ENCODE data around the gene RUNX2.

The RUNX2 gene

GRCh38 chr6:45631396-45631795 is 303.3 kb downstream of the RUNX2 start:
- H3K27ac ChIP-seq (ENCODE audit: poor library complexity, severe bottlenecking) = peak overlapping the region; percentile 7
- TF ChIP-seq CTCF (IDR thresholded peaks at IDR 0.05; ENCODE audit: poor library complexity, severe bottlenecking) = no peak
- peak; percentile 87 for ATAC-seq (ENCODE audit: low read depth)

GRCh38 chr6:45633272-45633908 is 305.3 kb downstream of the RUNX2 start:
- Histone ChIP-seq H3K4me1 (ENCODE audit: insufficient read depth, poor library complexity, severe bottlenecking) (peaks cover 14% of the 10 kb centered on the region), H3K36me3 (ENCODE audit: low read depth) (no peaks in the 10 kb centered on the region), H3K27ac (ENCODE audit: poor library complexity, severe bottlenecking) (no peak overlapping the region), H3K4me3 (ENCODE audit: severe bottlenecking) (no peak overlapping the region), H3K27me3 (ENCODE audit: insufficient read depth, poor library complexity, severe bottlenecking) (no peaks in the 10 kb centered on the region), H3K9me3 (ENCODE audit: severe bottlenecking) (no peaks in the 10 kb centered on the region)
- DNase-seq (ENCODE audit: low spot score) = no peak
- ATAC-seq (ENCODE audit: low read depth) = no peak
- TF ChIP-seq CTCF (IDR thresholded peaks at IDR 0.05; ENCODE audit: poor library complexity, severe bottlenecking) = no peak

More at GRCh38 chr6:45631396-45631795, 303.3 kb downstream of the RUNX2 start:
- H3K4me1 ChIP-seq (ENCODE audit: insufficient read depth, poor library complexity, severe bottlenecking) = peaks cover 22% of the 10 kb centered on the region
- no peaks in the 10 kb centered on the region for H3K27me3 ChIP-seq (ENCODE audit: insufficient read depth, poor library complexity, severe bottlenecking)
- no peak overlapping the region for H3K4me3 ChIP-seq (ENCODE audit: severe bottlenecking)
- H3K9me3 ChIP-seq (ENCODE audit: severe bottlenecking) = no peaks in the 10 kb centered on the region
- DNase-seq (ENCODE audit: low spot score) = no peak
- no peaks in the 10 kb centered on the region for H3K36me3 ChIP-seq (ENCODE audit: low read depth)

- Histone ChIP-seq H3K4me3 (ENCODE audit: severe bottlenecking) (no peak overlapping the region), H3K27me3 (ENCODE audit: insufficient read depth, poor library complexity, severe bottlenecking) (no peaks in the 10 kb centered on the region), H3K4me1 (ENCODE audit: insufficient read depth, poor library complexity, severe bottlenecking) (peaks cover 14% of the 10 kb centered on the region), H3K27ac (ENCODE audit: poor library complexity, severe bottlenecking) (no peak overlapping the region), H3K9me3 (ENCODE audit: severe bottlenecking) (no peaks in the 10 kb centered on the region), H3K36me3 (ENCODE audit: low read depth) (no peaks in the 10 kb centered on the region)
- TF ChIP-seq CTCF (IDR thresholded peaks at IDR 0.05; ENCODE audit: poor library complexity, severe bottlenecking) = no peak
- DNase-seq (ENCODE audit: low spot score) (no peak), ATAC-seq (ENCODE audit: low read depth) (no peak)
Observed at GRCh38 chr6:45634231-45634630, 306.1 kb downstream of the RUNX2 start.

GRCh38 chr6:45635284-45635867 is 307.2 kb downstream of the RUNX2 start:
- Histone ChIP-seq H3K9me3 (ENCODE audit: severe bottlenecking) (no peaks in the 10 kb centered on the region), H3K36me3 (ENCODE audit: low read depth) (no peaks in the 10 kb centered on the region), H3K27ac (ENCODE audit: poor library complexity, severe bottlenecking) (no peak overlapping the region), H3K27me3 (ENCODE audit: insufficient read depth, poor library complexity, severe bottlenecking) (no peaks in the 10 kb centered on the region), H3K4me1 (ENCODE audit: insufficient read depth, poor library complexity, severe bottlenecking) (peaks cover 15% of the 10 kb centered on the region), H3K4me3 (ENCODE audit: severe bottlenecking) (no peak overlapping the region)
- DNase-seq (ENCODE audit: low spot score) (no peak), ATAC-seq (ENCODE audit: low read depth) (no peak)
- no peak for TF ChIP-seq CTCF (IDR thresholded peaks at IDR 0.05; ENCODE audit: poor library complexity, severe bottlenecking)

- Histone ChIP-seq H3K36me3 (ENCODE audit: low read depth) (no peaks in the 10 kb centered on the region), H3K9me3 (ENCODE audit: severe bottlenecking) (no peaks in the 10 kb centered on the region), H3K4me3 (ENCODE audit: severe bottlenecking) (no peak overlapping the region), H3K27ac (ENCODE audit: poor library complexity, severe bottlenecking) (no peak overlapping the region), H3K27me3 (ENCODE audit: insufficient read depth, poor library complexity, severe bottlenecking) (no peaks in the 10 kb centered on the region), H3K4me1 (ENCODE audit: insufficient read depth, poor library complexity, severe bottlenecking) (peaks cover 4% of the 10 kb centered on the region)
- no peak for TF ChIP-seq CTCF (IDR thresholded peaks at IDR 0.05; ENCODE audit: poor library complexity, severe bottlenecking)
- no peak for DNase-seq (ENCODE audit: low spot score)
- ATAC-seq (ENCODE audit: low read depth) = no peak
Observed at GRCh38 chr6:45637056-45637455, 308.9 kb downstream of the RUNX2 start.

Measured in RWPE2 (cell line).